CD4-positive, alpha-beta T cell treated with Interleukin-6 for 4 hours (primary cell): ENCODE measurements around the gene PHRF1.

Experiments
- DNase-seq: peaks from one replicate; pipeline ENCODE4 v3.0.0-alpha.2; 2020; ENCODE audit warnings: mixed read lengths

Gene PHRF1

GRCh38 chr11:659532-660085 is 83.3 kb downstream of the PHRF1 start:
- DNase-seq = no peak

GRCh38 chr11:660281-660680 is 84.0 kb downstream of the PHRF1 start:
- no peak for DNase-seq

DNA sequence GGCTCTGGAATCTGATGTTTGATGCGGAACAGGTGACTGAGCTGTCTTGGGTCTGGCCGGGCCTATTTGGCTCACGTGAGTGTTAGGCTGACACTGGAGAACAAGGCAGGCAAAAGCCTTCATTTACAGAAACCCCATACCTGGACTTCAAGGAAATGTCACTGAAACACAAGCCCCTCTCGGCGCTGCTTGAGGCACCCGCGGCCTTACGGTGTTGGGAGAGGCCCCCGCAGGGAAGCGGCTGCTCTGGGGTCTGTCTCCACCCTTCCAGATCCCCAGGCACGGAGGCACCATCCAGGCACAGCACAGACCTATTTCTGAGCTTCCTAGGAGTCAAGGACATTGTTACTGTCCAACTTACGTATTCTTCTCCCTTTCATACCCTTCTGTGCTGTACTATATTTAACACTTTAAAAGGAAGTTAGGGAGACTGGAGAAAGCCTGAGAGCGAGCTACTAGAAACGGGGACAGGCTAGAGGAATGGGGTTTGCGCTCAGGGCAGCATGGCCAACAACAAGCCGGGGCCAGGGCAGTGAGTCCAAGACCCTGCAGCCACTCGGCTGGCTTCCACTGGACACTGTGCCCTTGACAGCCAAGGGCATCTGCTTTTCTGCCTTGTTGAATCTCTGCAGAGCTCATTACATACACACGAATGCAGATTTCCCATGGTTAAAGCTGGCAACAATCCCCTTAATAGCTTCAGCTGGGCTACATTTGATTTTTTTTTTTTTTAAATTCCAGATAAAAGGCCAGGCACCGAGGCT is 84.6 kb downstream of the PHRF1 start:
- DNase-seq = no peak
